Brain microvascular endothelial cell (primary cell): ENCODE measurements around the gene CNMD.

Source experiments
- DNase-seq: peaks from one replicate; pipeline ENCODE4 v3.0.0-alpha.2; 2020
- H3K27ac ChIP-seq: fragments of 250-450 bp; sonication (Bioruptor Pico); 2 replicates; pipeline ENCODE4 v1.5.1; 2020; ENCODE audit warnings: mild to moderate bottlenecking, moderate library complexity
- H3K27me3 ChIP-seq: fragments of 250-450 bp; sonication (Bioruptor Pico); replicated peaks from 2 replicates; pipeline ENCODE4 v1.5.1; 2020; ENCODE audit warnings: mild to moderate bottlenecking
- H3K36me3 ChIP-seq: fragments of 250-450 bp; sonication (Bioruptor Pico); replicated peaks from 2 replicates; pipeline ENCODE4 v1.5.1; 2020; ENCODE audit warnings: mild to moderate bottlenecking
- H3K4me3 ChIP-seq: 2 replicates; pipeline ENCODE4 v1.5.1; 2011; ENCODE audit warnings: low read depth, mild to moderate bottlenecking, control low read depth, low read length, moderate library complexity
- in situ Hi-C: cut with HindIII; loops from 2 replicates; pipeline ENCODE4 v1.10.0; 2017; ENCODE audit warnings: low sequenced_read_pairs, low pct_ligation_motif_present
- TF ChIP-seq, protein P1 (sequence below): IDR thresholded peaks from 2 replicates; pipeline ENCODE4 v1.5.1; 2011; ENCODE audit warnings: low read depth, mild to moderate bottlenecking, moderate library complexity, low read length, control low read depth, inconsistent platforms; ENCODE audit errors: missing control alignments

The CNMD gene

DNA sequence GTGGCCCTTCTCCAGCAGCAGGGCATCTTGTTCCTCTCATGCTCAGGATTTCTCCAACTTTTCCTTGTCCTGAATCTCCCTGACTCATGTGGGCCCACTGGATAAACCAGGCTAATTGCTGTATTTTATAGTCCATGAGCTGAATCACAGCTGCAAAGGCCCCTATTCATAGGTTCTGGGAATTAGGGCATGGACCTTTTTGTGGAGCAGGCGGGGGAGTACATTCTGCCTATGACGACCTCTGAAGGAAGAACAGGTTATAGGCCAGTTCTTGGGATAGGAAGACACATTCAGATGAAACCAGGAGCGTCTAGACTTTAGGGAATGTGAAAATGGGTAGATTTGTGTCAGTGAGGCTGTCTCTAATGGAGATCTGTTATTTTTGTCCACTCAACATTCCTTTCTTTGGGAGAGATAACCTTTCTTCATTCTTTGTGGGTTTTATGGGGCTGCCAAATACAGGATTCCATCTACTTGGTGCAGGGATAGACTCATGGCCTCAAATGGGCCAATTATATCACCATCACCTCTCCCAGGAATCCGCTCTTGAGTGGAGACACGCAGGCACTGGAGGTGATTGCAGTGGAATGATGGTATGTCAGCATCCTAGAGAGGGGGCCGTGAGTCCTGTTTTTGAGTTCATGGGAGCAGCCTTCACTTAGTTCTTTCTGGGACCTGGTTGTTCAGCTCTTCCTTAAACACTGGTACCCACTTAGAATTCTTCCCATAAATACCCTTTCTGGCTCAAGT, 45.1 kb upstream of the CNMD start:
- no peak overlapping the region for H3K27ac ChIP-seq
- DNase-seq: no peak
- H3K4me3 ChIP-seq: no peak overlapping the region
- in situ Hi-C loops: no loop called here
- H3K27me3 ChIP-seq: no peaks in the 10 kb centered on the region
- TF ChIP-seq, protein P1, sequence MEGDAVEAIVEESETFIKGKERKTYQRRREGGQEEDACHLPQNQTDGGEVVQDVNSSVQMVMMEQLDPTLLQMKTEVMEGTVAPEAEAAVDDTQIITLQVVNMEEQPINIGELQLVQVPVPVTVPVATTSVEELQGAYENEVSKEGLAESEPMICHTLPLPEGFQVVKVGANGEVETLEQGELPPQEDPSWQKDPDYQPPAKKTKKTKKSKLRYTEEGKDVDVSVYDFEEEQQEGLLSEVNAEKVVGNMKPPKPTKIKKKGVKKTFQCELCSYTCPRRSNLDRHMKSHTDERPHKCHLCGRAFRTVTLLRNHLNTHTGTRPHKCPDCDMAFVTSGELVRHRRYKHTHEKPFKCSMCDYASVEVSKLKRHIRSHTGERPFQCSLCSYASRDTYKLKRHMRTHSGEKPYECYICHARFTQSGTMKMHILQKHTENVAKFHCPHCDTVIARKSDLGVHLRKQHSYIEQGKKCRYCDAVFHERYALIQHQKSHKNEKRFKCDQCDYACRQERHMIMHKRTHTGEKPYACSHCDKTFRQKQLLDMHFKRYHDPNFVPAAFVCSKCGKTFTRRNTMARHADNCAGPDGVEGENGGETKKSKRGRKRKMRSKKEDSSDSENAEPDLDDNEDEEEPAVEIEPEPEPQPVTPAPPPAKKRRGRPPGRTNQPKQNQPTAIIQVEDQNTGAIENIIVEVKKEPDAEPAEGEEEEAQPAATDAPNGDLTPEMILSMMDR: no peak
- no peaks in the 10 kb centered on the region for H3K36me3 ChIP-seq

- no peak overlapping the region for H3K27ac ChIP-seq
- in situ Hi-C loops: no loop called here
Measured at GRCh38 chr13:52783943-52784342, 44.3 kb upstream of the CNMD start.

GRCh38 chr13:52782471-52783448, 43.1 kb upstream of the CNMD start:
- Histone ChIP-seq H3K4me3 (no peak overlapping the region), H3K27ac (no peak overlapping the region), H3K27me3 (no peaks in the 10 kb centered on the region), H3K36me3 (no peaks in the 10 kb centered on the region)
- DNase-seq: no peak
- TF ChIP-seq, protein P1: no peak
- in situ Hi-C loops: no loop called here

More at GRCh38 chr13:52783943-52784342, 44.3 kb upstream of the CNMD start:
- no peaks in the 10 kb centered on the region for H3K27me3 ChIP-seq
- TF ChIP-seq, protein P1: no peak
- H3K36me3 ChIP-seq: no peaks in the 10 kb centered on the region
- DNase-seq: no peak
- no peak overlapping the region for H3K4me3 ChIP-seq

DNA sequence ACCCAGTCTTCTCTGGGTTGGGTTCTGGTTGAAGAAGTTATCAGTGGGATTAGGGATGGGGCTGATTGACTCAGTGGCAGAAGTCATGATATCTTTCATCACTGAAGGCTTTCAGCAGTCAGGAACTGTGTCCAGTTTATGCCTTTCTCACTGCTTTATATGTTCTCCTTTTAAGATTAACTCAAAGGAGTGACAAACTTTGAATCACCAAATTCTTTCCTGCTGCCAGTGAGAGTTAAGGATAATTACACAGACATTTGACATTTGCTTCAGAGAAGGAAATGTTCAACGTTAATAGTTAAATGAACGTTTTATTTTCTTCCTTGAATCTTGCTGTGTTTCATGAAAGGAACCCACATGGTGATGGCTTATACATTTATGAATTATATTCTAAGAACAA, 41.0 kb upstream of the CNMD start:
- in situ Hi-C loops: no loop called here
- Histone ChIP-seq H3K4me3 (no peak overlapping the region), H3K27ac (no peak overlapping the region), H3K36me3 (no peaks in the 10 kb centered on the region), H3K27me3 (no peaks in the 10 kb centered on the region)
- DNase-seq: no peak
- TF ChIP-seq, protein P1: no peak

DNA sequence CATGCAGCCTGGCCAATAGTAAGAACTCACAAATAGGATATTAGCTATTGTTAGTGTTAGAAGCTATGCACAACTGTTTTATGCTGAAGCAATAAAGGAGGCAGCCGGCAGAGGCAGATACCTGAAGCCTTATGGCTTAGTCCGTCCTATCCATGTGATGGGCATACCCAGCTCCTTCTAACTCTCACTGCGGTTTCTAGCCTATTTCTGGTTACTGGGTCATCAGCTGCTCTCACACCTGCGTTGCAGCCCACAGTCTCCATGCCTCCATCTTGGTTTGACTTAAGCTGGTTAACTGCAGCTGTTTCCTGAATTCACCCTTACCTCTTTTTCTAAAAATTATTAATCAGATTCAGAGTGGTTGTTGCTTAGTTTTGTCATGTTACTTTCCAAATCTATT, 40.5 kb upstream of the CNMD start:
- in situ Hi-C loops: no loop called here
- H3K27ac ChIP-seq: no peak overlapping the region
- H3K27me3 ChIP-seq: no peaks in the 10 kb centered on the region
- H3K4me3 ChIP-seq: no peak overlapping the region
- no peak for DNase-seq
- TF ChIP-seq, protein P1: no peak
- H3K36me3 ChIP-seq: no peaks in the 10 kb centered on the region
